ENCODE measurements around the gene R3HDM4. TPM values are rescaled to one million over a fixed set of nuclear protein-coding genes. Genes with fewer than 3 reads are reported as not detected.
"Not testable (repeated sequence)": the region's sequence is repeated elsewhere in the genome, so short reads cannot be mapped to it uniquely, and the experiment has no call there.

R3HDM4 gene
- 28.6 TPM for polyA plus RNA-seq (ENCODE audit: insufficient read length)

GRCh38 chr19:913080-913748 is at the start of gene R3HDM4:
Gene R3HDM4, minus strand, starts transcription at chr19:913219. Its CDS starts 62 bp downstream, at chr19:913157.
- peak; percentile 79 for DNase-seq

GRCh38 chr19:961866-962620 is 49.0 kb upstream of the R3HDM4 start:
- no peak for DNase-seq

- no peak for DNase-seq
Observed at GRCh38 chr19:960601-960938, 47.6 kb upstream of the R3HDM4 start.

- DNase-seq = no peak
Observed at GRCh38 chr19:960020-960419, 47.0 kb upstream of the R3HDM4 start.

- DNase-seq = no peak
Observed at GRCh38 chr19:958967-959855, 46.2 kb upstream of the R3HDM4 start.

- not testable (repeated sequence) for DNase-seq
Observed at GRCh38 chr19:957578-957977, 44.6 kb upstream of the R3HDM4 start.

GRCh38 chr19:956766-957440 is 43.9 kb upstream of the R3HDM4 start:
- no peak for DNase-seq

GRCh38 chr19:955803-956765 is 43.1 kb upstream of the R3HDM4 start:
- no peak for DNase-seq

- no peak for DNase-seq
Observed at GRCh38 chr19:954672-955494, 41.9 kb upstream of the R3HDM4 start.

- no peak for DNase-seq
Observed at GRCh38 chr19:954272-954671, 41.3 kb upstream of the R3HDM4 start.

GRCh38 chr19:953445-954271 is 40.6 kb upstream of the R3HDM4 start:
- no peak for DNase-seq

- no peak for DNase-seq
Observed at GRCh38 chr19:952680-953444, 39.8 kb upstream of the R3HDM4 start.

GRCh38 chr19:952049-952679 is 39.1 kb upstream of the R3HDM4 start:
- no peak for DNase-seq

GRCh38 chr19:950352-951066 is 37.5 kb upstream of the R3HDM4 start:
- DNase-seq = no peak

- DNase-seq = no peak
Observed at GRCh38 chr19:948842-949496, 36.0 kb upstream of the R3HDM4 start.

GRCh38 chr19:947707-948539 is 34.9 kb upstream of the R3HDM4 start:
- DNase-seq = no peak
